ENCODE results near the gene FAM162A. TPM values are rescaled to one million over a fixed set of nuclear protein-coding genes. Genes with fewer than 3 reads are reported as not detected.
"Not testable (repeated sequence)": the region's sequence is repeated elsewhere in the genome, so short reads cannot be mapped to it uniquely, and the experiment has no call there.

Gene FAM162A
- polyA plus RNA-seq, 1 donor from 2014 or later, result 76.7 TPM

GRCh38 chr3:122427857-122428471, 44.0 kb downstream of the FAM162A start:
- Mint-ChIP-seq H3K4me1 (peaks cover 0 to 2% (median 0%) of the 10 kb centered on the region in 3 donors), H3K27ac (peak overlapping the region in 1 of 3 donors; percentile 2), H3K4me3 (no peak overlapping the region), H3K9me3 (peaks cover 0 to 13% (median 0%) of the 10 kb centered on the region in 3 donors), H3K27me3 (no peaks in the 10 kb centered on the region), H3K36me3 (peaks cover 11% of the 10 kb centered on the region)

GRCh38 chr3:122430371-122430770, 46.4 kb downstream of the FAM162A start:
- Mint-ChIP-seq H3K27ac (no peak overlapping the region), H3K4me1 (peaks cover 0 to 2% (median 0%) of the 10 kb centered on the region in 3 donors), H3K36me3 (peaks cover 21% of the 10 kb centered on the region), H3K9me3 (peaks cover 0 to 13% (median 0%) of the 10 kb centered on the region in 3 donors), H3K27me3 (no peaks in the 10 kb centered on the region), H3K4me3 (no peak overlapping the region)

GRCh38 chr3:122435950-122436349, 52.0 kb downstream of the FAM162A start:
- H3K4me1 Mint-ChIP-seq, result no peaks in the 10 kb centered on the region
- no peaks in the 10 kb centered on the region for H3K27me3 Mint-ChIP-seq
- H3K36me3 Mint-ChIP-seq, result peaks cover 30% of the 10 kb centered on the region
- no peak overlapping the region for H3K4me3 Mint-ChIP-seq
- H3K27ac Mint-ChIP-seq, result no peak overlapping the region
- H3K9me3 Mint-ChIP-seq, result peaks cover 0 to 5% (median 4%) of the 10 kb centered on the region in 3 donors

GRCh38 chr3:122443090-122443489, 59.1 kb downstream of the FAM162A start:
- no peaks in the 10 kb centered on the region for H3K27me3 Mint-ChIP-seq
- H3K36me3 Mint-ChIP-seq, result peaks cover 36% of the 10 kb centered on the region
- H3K9me3 Mint-ChIP-seq, result peaks cover 1 to 3% (median 2%) of the 10 kb centered on the region in 3 donors
- no peak overlapping the region for H3K4me3 Mint-ChIP-seq
- H3K4me1 Mint-ChIP-seq, result peaks cover 0 to 5% (median 3%) of the 10 kb centered on the region in 3 donors
- peak overlapping the region in 1 of 3 donors; percentile 89 for H3K27ac Mint-ChIP-seq

GRCh38 chr3:122443762-122444490, 59.9 kb downstream of the FAM162A start:
- peak overlapping the region in 1 of 3 donors; percentile 89 for H3K27ac Mint-ChIP-seq
- H3K4me3 Mint-ChIP-seq, result peak overlapping the region in 1 of 4 donors; percentile 5
- H3K27me3 Mint-ChIP-seq, H3K9me3 Mint-ChIP-seq, H3K4me1 Mint-ChIP-seq: not testable (repeated sequence)
- H3K36me3 Mint-ChIP-seq, result peaks cover 39% of the 10 kb centered on the region

- Mint-ChIP-seq H3K27ac (peak overlapping the region in 1 of 3 donors; percentile 89), H3K36me3 (peaks cover 44% of the 10 kb centered on the region)
- H3K4me1 Mint-ChIP-seq, H3K27me3 Mint-ChIP-seq, H3K9me3 Mint-ChIP-seq, H3K4me3 Mint-ChIP-seq: not testable (repeated sequence)
Measured at GRCh38 chr3:122444491-122444887, 60.5 kb downstream of the FAM162A start.

GRCh38 chr3:122448218-122448617, 64.2 kb downstream of the FAM162A start:
- H3K9me3 Mint-ChIP-seq, H3K27me3 Mint-ChIP-seq, H3K4me3 Mint-ChIP-seq, H3K27ac Mint-ChIP-seq, H3K4me1 Mint-ChIP-seq: not testable (repeated sequence)
- H3K36me3 Mint-ChIP-seq, result peaks cover 39% of the 10 kb centered on the region

- Mint-ChIP-seq H3K27me3 (no peaks in the 10 kb centered on the region), H3K4me3 (no peak overlapping the region), H3K9me3 (no peaks in the 10 kb centered on the region), H3K36me3 (peaks cover 20% of the 10 kb centered on the region), H3K27ac (no peak overlapping the region), H3K4me1 (peaks cover 2 to 8% (median 4%) of the 10 kb centered on the region in 3 donors)
Measured at GRCh38 chr3:122451371-122451770, 67.4 kb downstream of the FAM162A start.

- H3K9me3 Mint-ChIP-seq, result no peaks in the 10 kb centered on the region
- no peaks in the 10 kb centered on the region for H3K36me3 Mint-ChIP-seq
- H3K27me3 Mint-ChIP-seq, result no peaks in the 10 kb centered on the region
- peak overlapping the region in 1 of 3 donors; percentile 14 for H3K27ac Mint-ChIP-seq
- H3K4me3 Mint-ChIP-seq, result no peak overlapping the region
- peaks cover 0 to 5% (median 0%) of the 10 kb centered on the region in 3 donors for H3K4me1 Mint-ChIP-seq
Measured at GRCh38 chr3:122456074-122456473, 72.1 kb downstream of the FAM162A start.

- no peaks in the 10 kb centered on the region for H3K27me3 Mint-ChIP-seq
- H3K4me1 Mint-ChIP-seq, result peaks cover 0 to 5% (median 3%) of the 10 kb centered on the region in 3 donors
- H3K4me3 Mint-ChIP-seq, result no peak overlapping the region
- no peaks in the 10 kb centered on the region for H3K9me3 Mint-ChIP-seq
- H3K27ac Mint-ChIP-seq, result no peak overlapping the region
- H3K36me3 Mint-ChIP-seq, result no peaks in the 10 kb centered on the region
Measured at GRCh38 chr3:122457706-122458105, 73.7 kb downstream of the FAM162A start.

- Mint-ChIP-seq H3K27me3 (no peaks in the 10 kb centered on the region), H3K9me3 (no peaks in the 10 kb centered on the region), H3K4me3 (no peak overlapping the region), H3K36me3 (peaks cover 1% of the 10 kb centered on the region), H3K4me1 (peaks cover 0 to 5% (median 3%) of the 10 kb centered on the region in 3 donors), H3K27ac (no peak overlapping the region)
Measured at GRCh38 chr3:122458992-122459391, 75.0 kb downstream of the FAM162A start.

GRCh38 chr3:122461806-122462205, 77.8 kb downstream of the FAM162A start:
- Mint-ChIP-seq H3K4me1 (peaks cover 0 to 3% (median 0%) of the 10 kb centered on the region in 3 donors), H3K27ac (no peak overlapping the region), H3K9me3 (no peaks in the 10 kb centered on the region), H3K27me3 (no peaks in the 10 kb centered on the region), H3K36me3 (peaks cover 5% of the 10 kb centered on the region), H3K4me3 (no peak overlapping the region)

Other genes starting within 250 kb of the FAM162A start
- not detected for gene CASR, start 200.5 kb upstream of the FAM162A start, polyA plus RNA-seq
- gene CSTA, start 58.9 kb upstream of the FAM162A start, polyA plus RNA-seq, result not detected
- gene MIX23, start 951 bp upstream of the FAM162A start, polyA plus RNA-seq, result 9.1 TPM
- gene WDR5B, start 31.9 kb downstream of the FAM162A start, polyA plus RNA-seq, result 0.68 TPM
- 44.8 TPM for gene KPNA1, start 130.8 kb downstream of the FAM162A start, polyA plus RNA-seq
- gene PARP9, start 180.1 kb downstream of the FAM162A start, polyA plus RNA-seq, result 18.7 TPM
- gene DTX3L, start 180.2 kb downstream of the FAM162A start, polyA plus RNA-seq, result 21.4 TPM
- gene PARP15, start 193.5 kb downstream of the FAM162A start, polyA plus RNA-seq, result 16.6 TPM

All from IgD-negative memory B cell (primary cell).